ENCODE data around the gene S100A4.
"Not testable (repeated sequence)": the region's sequence is repeated elsewhere in the genome, so short reads cannot be mapped to it uniquely, and the experiment has no call there.

S100A4 gene

GRCh38 chr1:153532769-153533599 lies 12.6 kb downstream of the S100A4 start:
- H3K36me3 ChIP-seq (ENCODE audit: control insufficient read depth in 2 of 2, insufficient read depth in 2 of 2, low read length in 2 of 2): peaks cover 0 to 4% of the 10 kb centered on the region in 2 donors
- peak overlapping the region; percentile 62 to 64 for H3K9ac ChIP-seq (ENCODE audit: low read length in 2 of 2)
- H3K4me1 ChIP-seq (ENCODE audit: control insufficient read depth, insufficient read depth, low read length): peaks cover 42% of the 10 kb centered on the region
- H3K4me3 ChIP-seq (ENCODE audit: low read length in 2 of 2): peak overlapping the region; percentile 99
- H3K27ac ChIP-seq (ENCODE audit: low read length): peak overlapping the region; percentile 98
- H3K27me3 ChIP-seq (ENCODE audit: control insufficient read depth in 1 of 2, insufficient read depth in 2 of 2, low read length in 2 of 2): no peaks in the 10 kb centered on the region
- H3K9me3 ChIP-seq (ENCODE audit: control insufficient read depth in 2 of 2, low read length in 2 of 2): no peaks in the 10 kb centered on the region

- H3K27me3 ChIP-seq (ENCODE audit: control insufficient read depth in 1 of 2, insufficient read depth in 2 of 2, low read length in 2 of 2): no peaks in the 10 kb centered on the region
- peaks cover 40% of the 10 kb centered on the region for H3K4me1 ChIP-seq (ENCODE audit: control insufficient read depth, insufficient read depth, low read length)
These were observed 13.4 kb downstream of the S100A4 start for GRCh38 chr1:153532181-153532580.

GRCh38 chr1:153531638-153532037 lies 14.0 kb downstream of the S100A4 start:
- no peak overlapping the region for H3K4me3 ChIP-seq (ENCODE audit: low read length in 2 of 2)
- H3K27me3 ChIP-seq (ENCODE audit: control insufficient read depth in 1 of 2, insufficient read depth in 2 of 2, low read length in 2 of 2): no peaks in the 10 kb centered on the region
- H3K4me1 ChIP-seq (ENCODE audit: control insufficient read depth, insufficient read depth, low read length): peaks cover 37% of the 10 kb centered on the region
- no peak overlapping the region for H3K27ac ChIP-seq (ENCODE audit: low read length)
- no peak overlapping the region for H3K9ac ChIP-seq (ENCODE audit: low read length in 2 of 2)
- H3K36me3 ChIP-seq (ENCODE audit: control insufficient read depth in 2 of 2, insufficient read depth in 2 of 2, low read length in 2 of 2): peaks cover 0 to 4% of the 10 kb centered on the region in 2 donors
- no peaks in the 10 kb centered on the region for H3K9me3 ChIP-seq (ENCODE audit: control insufficient read depth in 2 of 2, low read length in 2 of 2)

More at GRCh38 chr1:153532181-153532580, 13.4 kb downstream of the S100A4 start:
- Histone ChIP-seq H3K36me3 (ENCODE audit: control insufficient read depth in 2 of 2, insufficient read depth in 2 of 2, low read length in 2 of 2) (peaks cover 0 to 4% of the 10 kb centered on the region in 2 donors), H3K9me3 (ENCODE audit: control insufficient read depth in 2 of 2, low read length in 2 of 2) (no peaks in the 10 kb centered on the region), H3K9ac (ENCODE audit: low read length in 2 of 2) (no peak overlapping the region), H3K4me3 (ENCODE audit: low read length in 2 of 2) (no peak overlapping the region), H3K27ac (ENCODE audit: low read length) (no peak overlapping the region)

GRCh38 chr1:153527683-153528040 lies 17.9 kb downstream of the S100A4 start:
- Histone ChIP-seq H3K4me1 (ENCODE audit: control insufficient read depth, insufficient read depth, low read length) (peaks cover 3% of the 10 kb centered on the region), H3K27me3 (ENCODE audit: control insufficient read depth in 1 of 2, insufficient read depth in 2 of 2, low read length in 2 of 2) (no peaks in the 10 kb centered on the region), H3K27ac (ENCODE audit: low read length) (no peak overlapping the region), H3K9ac (ENCODE audit: low read length in 2 of 2) (no peak overlapping the region), H3K9me3 (ENCODE audit: control insufficient read depth in 2 of 2, low read length in 2 of 2) (no peaks in the 10 kb centered on the region), H3K36me3 (ENCODE audit: control insufficient read depth in 2 of 2, insufficient read depth in 2 of 2, low read length in 2 of 2) (no peaks in the 10 kb centered on the region), H3K4me3 (ENCODE audit: low read length in 2 of 2) (no peak overlapping the region)

- Histone ChIP-seq H3K4me3 (ENCODE audit: low read length in 2 of 2) (no peak overlapping the region), H3K27me3 (ENCODE audit: control insufficient read depth in 1 of 2, insufficient read depth in 2 of 2, low read length in 2 of 2) (no peaks in the 10 kb centered on the region), H3K9ac (ENCODE audit: low read length in 2 of 2) (no peak overlapping the region), H3K4me1 (ENCODE audit: control insufficient read depth, insufficient read depth, low read length) (peaks cover 3% of the 10 kb centered on the region), H3K27ac (ENCODE audit: low read length) (no peak overlapping the region), H3K9me3 (ENCODE audit: control insufficient read depth in 2 of 2, low read length in 2 of 2) (no peaks in the 10 kb centered on the region), H3K36me3 (ENCODE audit: control insufficient read depth in 2 of 2, insufficient read depth in 2 of 2, low read length in 2 of 2) (no peaks in the 10 kb centered on the region)
These were observed 18.5 kb downstream of the S100A4 start for GRCh38 chr1:153527023-153527682.

GRCh38 chr1:153526132-153526543 lies 19.5 kb downstream of the S100A4 start:
- H3K27me3 ChIP-seq (ENCODE audit: control insufficient read depth in 1 of 2, insufficient read depth in 2 of 2, low read length in 2 of 2): no peaks in the 10 kb centered on the region
- no peaks in the 10 kb centered on the region for H3K36me3 ChIP-seq (ENCODE audit: control insufficient read depth in 2 of 2, insufficient read depth in 2 of 2, low read length in 2 of 2)
- H3K4me1 ChIP-seq (ENCODE audit: control insufficient read depth, insufficient read depth, low read length): no peaks in the 10 kb centered on the region
- no peak overlapping the region for H3K4me3 ChIP-seq (ENCODE audit: low read length in 2 of 2)
- H3K27ac ChIP-seq (ENCODE audit: low read length): no peak overlapping the region
- no peak overlapping the region for H3K9ac ChIP-seq (ENCODE audit: low read length in 2 of 2)
- no peaks in the 10 kb centered on the region for H3K9me3 ChIP-seq (ENCODE audit: control insufficient read depth in 2 of 2, low read length in 2 of 2)

GRCh38 chr1:153525088-153525728 lies 20.4 kb downstream of the S100A4 start:
- no peaks in the 10 kb centered on the region for H3K4me1 ChIP-seq (ENCODE audit: control insufficient read depth, insufficient read depth, low read length)
- H3K27me3 ChIP-seq (ENCODE audit: control insufficient read depth in 1 of 2, insufficient read depth in 2 of 2, low read length in 2 of 2): no peaks in the 10 kb centered on the region
- no peaks in the 10 kb centered on the region for H3K36me3 ChIP-seq (ENCODE audit: control insufficient read depth in 2 of 2, insufficient read depth in 2 of 2, low read length in 2 of 2)
- no peak overlapping the region for H3K4me3 ChIP-seq (ENCODE audit: low read length in 2 of 2)
- H3K27ac ChIP-seq (ENCODE audit: low read length): no peak overlapping the region
- H3K9ac ChIP-seq (ENCODE audit: low read length in 2 of 2): no peak overlapping the region
- H3K9me3 ChIP-seq (ENCODE audit: control insufficient read depth in 2 of 2, low read length in 2 of 2): no peaks in the 10 kb centered on the region

GRCh38 chr1:153522353-153523048 lies 23.1 kb downstream of the S100A4 start:
- H3K36me3 ChIP-seq (ENCODE audit: control insufficient read depth in 2 of 2, insufficient read depth in 2 of 2, low read length in 2 of 2); H3K4me3 ChIP-seq (ENCODE audit: low read length in 2 of 2); H3K4me1 ChIP-seq (ENCODE audit: control insufficient read depth, insufficient read depth, low read length); H3K27ac ChIP-seq (ENCODE audit: low read length); H3K27me3 ChIP-seq (ENCODE audit: control insufficient read depth in 1 of 2, insufficient read depth in 2 of 2, low read length in 2 of 2); H3K9ac ChIP-seq (ENCODE audit: low read length in 2 of 2); H3K9me3 ChIP-seq (ENCODE audit: control insufficient read depth in 2 of 2, low read length in 2 of 2): not testable (repeated sequence)

- H3K4me1 ChIP-seq (ENCODE audit: control insufficient read depth, insufficient read depth, low read length); H3K9me3 ChIP-seq (ENCODE audit: control insufficient read depth in 2 of 2, low read length in 2 of 2); H3K27me3 ChIP-seq (ENCODE audit: control insufficient read depth in 1 of 2, insufficient read depth in 2 of 2, low read length in 2 of 2); H3K4me3 ChIP-seq (ENCODE audit: low read length in 2 of 2); H3K36me3 ChIP-seq (ENCODE audit: control insufficient read depth in 2 of 2, insufficient read depth in 2 of 2, low read length in 2 of 2); H3K9ac ChIP-seq (ENCODE audit: low read length in 2 of 2); H3K27ac ChIP-seq (ENCODE audit: low read length): not testable (repeated sequence)
These were observed 23.8 kb downstream of the S100A4 start for GRCh38 chr1:153521808-153522207.

- peak overlapping the region in 1 of 2 donors; percentile 42 for H3K9ac ChIP-seq (ENCODE audit: low read length in 2 of 2)
- H3K27ac ChIP-seq (ENCODE audit: low read length): no peak overlapping the region
- no peak overlapping the region for H3K4me3 ChIP-seq (ENCODE audit: low read length in 2 of 2)
- no peaks in the 10 kb centered on the region for H3K27me3 ChIP-seq (ENCODE audit: control insufficient read depth in 1 of 2, insufficient read depth in 2 of 2, low read length in 2 of 2)
- no peaks in the 10 kb centered on the region for H3K4me1 ChIP-seq (ENCODE audit: control insufficient read depth, insufficient read depth, low read length)
- no peaks in the 10 kb centered on the region for H3K36me3 ChIP-seq (ENCODE audit: control insufficient read depth in 2 of 2, insufficient read depth in 2 of 2, low read length in 2 of 2)
- no peaks in the 10 kb centered on the region for H3K9me3 ChIP-seq (ENCODE audit: control insufficient read depth in 2 of 2, low read length in 2 of 2)
These were observed 24.7 kb downstream of the S100A4 start for GRCh38 chr1:153520818-153521476.
